NCI-H128 (cell line): Measurements from ENCODE around the gene LRRC4C.

Experiments
- DNase-seq: peaks from one replicate; lab custom pipeline; 2025; ENCODE audit not compliant: unreplicated experiment; lab: John Stamatoyannopoulos, UW

The LRRC4C gene

DNA sequence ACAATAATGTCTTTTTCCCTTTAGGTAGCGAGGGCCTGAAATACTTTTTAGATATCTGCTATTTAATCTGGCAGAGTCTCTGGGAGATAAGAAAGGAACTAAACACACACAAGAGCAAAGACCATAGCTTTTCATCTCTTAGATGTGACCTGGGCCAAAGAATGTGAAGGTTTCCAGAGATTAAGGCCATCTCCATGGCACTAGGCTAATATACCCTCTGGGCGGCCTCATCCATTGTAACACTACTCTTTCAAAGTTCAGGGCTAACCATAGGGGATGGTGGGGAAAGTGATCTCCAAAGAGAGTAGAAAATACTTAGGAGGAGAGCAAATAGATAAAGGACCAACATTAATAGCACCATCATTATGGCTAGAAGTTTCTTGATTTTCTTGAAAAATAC, 326.4 kb downstream of the LRRC4C start:
- DNase-seq: no peak

GRCh38 chr11:41121600-41121999, 337.9 kb downstream of the LRRC4C start:
- DNase-seq: no peak

- no peak for DNase-seq
These were observed 340.0 kb downstream of the LRRC4C start for GRCh38 chr11:41119484-41119883.

DNA sequence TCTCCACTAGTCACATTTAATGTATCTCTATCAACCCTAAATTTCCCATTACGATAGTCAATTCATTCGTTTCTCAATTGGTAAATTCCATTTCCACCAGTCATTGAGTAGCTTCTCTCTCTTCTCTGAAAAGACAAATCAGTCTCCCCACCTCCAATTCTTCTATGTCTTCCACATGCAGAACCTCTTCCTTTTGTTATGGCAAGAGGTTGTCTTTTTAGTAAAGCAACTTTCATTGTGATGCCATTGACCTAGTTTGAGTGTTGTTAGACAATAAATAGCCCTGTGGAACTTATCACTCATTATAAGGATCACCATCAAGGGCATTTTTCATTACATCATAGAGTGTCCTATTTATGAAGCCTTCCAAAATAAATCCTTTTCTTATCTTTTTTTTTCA, 340.9 kb downstream of the LRRC4C start:
- DNase-seq: no peak

DNA sequence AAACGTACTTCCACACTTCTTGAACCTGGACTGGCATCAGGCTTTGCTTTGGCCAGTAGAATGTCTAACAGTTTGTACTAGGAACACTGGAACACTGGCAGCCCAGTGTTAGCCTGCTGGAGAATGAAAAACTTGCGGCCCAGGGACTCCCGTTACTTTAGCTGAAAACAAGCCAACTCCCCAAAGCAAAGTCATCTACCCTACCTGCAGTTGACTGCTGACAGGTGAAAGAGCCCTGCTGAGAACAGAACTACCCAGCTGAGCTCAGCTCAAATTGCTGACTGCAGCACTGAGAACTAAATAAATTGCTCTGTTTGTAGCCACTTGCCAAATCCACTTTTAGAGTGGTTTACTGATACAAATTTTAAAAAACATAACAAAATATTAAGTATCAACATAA, 342.5 kb downstream of the LRRC4C start:
- DNase-seq: no peak

GRCh38 chr11:41115066-41115465, 344.4 kb downstream of the LRRC4C start:
- no peak for DNase-seq

- DNase-seq: no peak
These were observed 346.3 kb downstream of the LRRC4C start for GRCh38 chr11:41113160-41113559.

- DNase-seq: no peak
These were observed 348.9 kb downstream of the LRRC4C start for GRCh38 chr11:41110527-41110926.

GRCh38 chr11:41102471-41102870, 357.0 kb downstream of the LRRC4C start:
- DNase-seq: no peak

- no peak for DNase-seq
These were observed 359.8 kb downstream of the LRRC4C start for GRCh38 chr11:41099654-41100053.

DNA sequence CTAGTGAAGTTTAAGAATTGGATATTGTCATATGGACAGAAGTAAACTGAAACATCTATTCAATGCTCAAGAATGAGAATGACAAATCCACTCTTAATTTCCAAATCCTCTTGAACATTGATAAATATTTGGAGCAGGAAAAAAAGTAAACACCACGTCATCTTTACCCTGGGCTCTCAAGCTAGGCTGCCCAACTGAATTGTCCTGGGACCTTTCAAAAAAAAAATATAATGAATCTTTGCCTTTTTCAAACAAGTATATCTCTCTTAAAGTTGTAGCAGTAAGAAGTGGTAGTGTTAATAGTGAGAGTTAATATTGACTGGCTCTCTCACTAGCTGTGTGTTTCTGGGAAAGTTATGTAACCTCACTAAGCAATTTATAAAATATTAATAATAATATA, 374.3 kb downstream of the LRRC4C start:
- DNase-seq: no peak

- DNase-seq: no peak
These were observed 377.6 kb downstream of the LRRC4C start for GRCh38 chr11:41081756-41082285.

- DNase-seq: no peak
These were observed 385.1 kb downstream of the LRRC4C start for GRCh38 chr11:41074318-41074717.

DNA sequence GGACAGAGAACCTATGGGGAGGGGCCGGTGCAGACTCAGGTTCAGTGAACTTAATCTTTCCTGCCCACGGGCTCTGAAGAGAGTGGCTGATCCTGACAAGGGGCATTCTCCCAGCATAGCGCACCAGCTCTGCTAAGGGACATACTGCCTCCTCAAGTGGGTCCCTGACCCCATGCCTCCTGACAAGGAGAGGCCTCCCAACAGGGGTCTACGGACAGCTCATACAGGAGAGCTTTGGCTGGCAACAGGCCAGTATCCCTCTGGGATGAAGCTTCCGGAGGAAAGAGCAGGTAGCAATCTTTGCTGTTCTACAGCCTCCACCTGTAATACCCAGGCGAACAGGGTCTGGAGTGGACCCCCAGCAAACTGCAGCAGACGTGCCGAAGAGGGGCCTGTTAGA, 394.0 kb downstream of the LRRC4C start:
- DNase-seq: no peak

- DNase-seq: no peak
These were observed 401.3 kb downstream of the LRRC4C start for GRCh38 chr11:41058138-41058537.

- DNase-seq: no peak
These were observed 402.4 kb downstream of the LRRC4C start for GRCh38 chr11:41056892-41057569.

DNA sequence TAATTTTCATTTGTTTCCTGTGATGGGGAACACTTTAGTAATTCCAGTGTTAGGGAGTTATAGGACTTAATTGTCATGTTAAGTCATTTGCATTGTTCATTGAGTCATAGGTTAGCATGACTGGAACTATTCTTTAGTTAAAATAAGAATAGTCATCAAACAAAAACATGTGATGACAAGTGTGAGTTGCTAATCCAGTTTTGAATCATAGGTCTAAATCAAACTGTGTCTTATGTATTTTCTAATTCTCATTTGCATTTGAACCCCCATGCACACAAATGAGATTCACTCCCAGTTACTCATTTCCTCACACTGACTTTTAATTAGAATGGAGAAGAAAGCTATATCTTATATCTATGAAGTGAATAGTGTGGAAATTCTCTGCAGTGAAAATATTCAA, 405.6 kb downstream of the LRRC4C start:
- no peak for DNase-seq

- no peak for DNase-seq
These were observed 407.4 kb downstream of the LRRC4C start for GRCh38 chr11:41051919-41052635.

DNA sequence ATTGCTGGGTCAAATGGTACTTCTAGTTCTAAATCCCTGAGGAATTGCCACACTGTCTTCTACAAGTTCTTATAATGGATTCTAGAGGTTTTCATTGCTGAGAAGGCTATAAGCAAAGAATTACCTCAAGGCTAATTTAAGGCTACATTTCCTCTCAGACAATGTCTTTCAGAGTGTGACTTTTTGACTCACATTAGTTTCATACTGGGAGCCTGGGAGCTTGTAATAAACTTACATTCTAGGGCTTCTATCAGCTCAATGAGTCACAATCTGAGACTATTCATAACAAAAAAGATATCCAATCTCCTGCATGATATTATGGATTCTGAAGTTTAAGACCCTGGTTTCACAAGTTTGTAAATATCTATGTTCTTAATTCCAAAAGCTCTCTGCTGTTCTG, 408.7 kb downstream of the LRRC4C start:
- DNase-seq: no peak

DNA sequence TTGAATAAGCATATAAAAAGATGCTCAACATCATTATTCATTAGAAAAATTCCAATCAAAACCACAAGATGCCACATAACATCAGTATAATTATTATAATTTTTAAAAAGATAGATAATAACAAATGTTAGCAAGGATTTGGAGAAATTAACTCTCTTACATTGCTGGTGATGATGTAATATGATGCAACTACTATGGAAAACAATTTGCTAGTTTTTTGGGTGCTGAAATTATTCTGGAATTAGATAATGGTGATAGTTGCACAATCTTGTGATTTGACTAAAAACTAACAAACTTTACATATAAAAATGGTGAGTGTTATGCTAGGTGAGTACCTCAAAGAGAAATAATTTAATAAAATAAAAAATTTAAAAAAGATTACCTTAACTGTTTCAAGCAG, 412.2 kb downstream of the LRRC4C start:
- DNase-seq: no peak

DNA sequence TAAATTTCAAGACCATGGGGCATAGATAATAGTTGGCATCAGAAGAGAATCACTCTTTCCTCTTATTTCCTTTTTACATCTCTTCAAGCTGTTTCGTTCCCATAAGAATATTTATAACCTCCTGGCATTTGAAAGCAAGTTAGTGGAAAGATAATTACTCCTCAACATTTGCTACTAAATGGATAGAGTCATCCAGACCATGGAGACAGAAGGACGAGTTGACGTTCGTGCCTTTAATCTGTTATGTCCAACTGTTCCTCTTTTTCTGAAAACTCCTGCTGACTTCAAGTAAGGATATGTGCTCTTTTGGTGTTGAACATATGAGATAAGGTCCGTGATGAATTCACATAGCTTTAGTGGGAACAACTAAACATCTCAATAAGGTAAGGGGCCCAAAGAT, 414.2 kb downstream of the LRRC4C start:
- no peak for DNase-seq

GRCh38 chr11:41044747-41045146, 414.7 kb downstream of the LRRC4C start:
- no peak for DNase-seq

- no peak for DNase-seq
These were observed 416.8 kb downstream of the LRRC4C start for GRCh38 chr11:41042688-41043087.
